PFSK-1 (cell line): ENCODE measurements around the gene CR1.

ENCODE experiments used
- POLR2AphosphoS5 ChIP-seq: IDR thresholded peaks from 2 replicates; pipeline ENCODE4 v1.6.1; 2012; ENCODE audit warnings: low read depth, mild to moderate bottlenecking, control low read depth, low read length, moderate library complexity
- TAF1 ChIP-seq: IDR thresholded peaks from 2 replicates; pipeline ENCODE4 v1.6.1; 2012; ENCODE audit warnings: low read length, control low read depth, borderline replicate concordance; ENCODE audit not compliant: insufficient read depth
- TF ChIP-seq, protein P1 (sequence below), 2 experiments: IDR thresholded peaks; 2 replicates each; pipeline versions ENCODE4 v1.6.1 to v1.8.0; 2011 to 2012; ENCODE audit warnings: low read depth in 2 of 2, low read length in 2 of 2, control low read depth in 1 of 2, inconsistent platforms in 1 of 2, mild to moderate bottlenecking in 1 of 2, moderate library complexity in 1 of 2; ENCODE audit not compliant: insufficient read depth in 1 of 2

DNA sequence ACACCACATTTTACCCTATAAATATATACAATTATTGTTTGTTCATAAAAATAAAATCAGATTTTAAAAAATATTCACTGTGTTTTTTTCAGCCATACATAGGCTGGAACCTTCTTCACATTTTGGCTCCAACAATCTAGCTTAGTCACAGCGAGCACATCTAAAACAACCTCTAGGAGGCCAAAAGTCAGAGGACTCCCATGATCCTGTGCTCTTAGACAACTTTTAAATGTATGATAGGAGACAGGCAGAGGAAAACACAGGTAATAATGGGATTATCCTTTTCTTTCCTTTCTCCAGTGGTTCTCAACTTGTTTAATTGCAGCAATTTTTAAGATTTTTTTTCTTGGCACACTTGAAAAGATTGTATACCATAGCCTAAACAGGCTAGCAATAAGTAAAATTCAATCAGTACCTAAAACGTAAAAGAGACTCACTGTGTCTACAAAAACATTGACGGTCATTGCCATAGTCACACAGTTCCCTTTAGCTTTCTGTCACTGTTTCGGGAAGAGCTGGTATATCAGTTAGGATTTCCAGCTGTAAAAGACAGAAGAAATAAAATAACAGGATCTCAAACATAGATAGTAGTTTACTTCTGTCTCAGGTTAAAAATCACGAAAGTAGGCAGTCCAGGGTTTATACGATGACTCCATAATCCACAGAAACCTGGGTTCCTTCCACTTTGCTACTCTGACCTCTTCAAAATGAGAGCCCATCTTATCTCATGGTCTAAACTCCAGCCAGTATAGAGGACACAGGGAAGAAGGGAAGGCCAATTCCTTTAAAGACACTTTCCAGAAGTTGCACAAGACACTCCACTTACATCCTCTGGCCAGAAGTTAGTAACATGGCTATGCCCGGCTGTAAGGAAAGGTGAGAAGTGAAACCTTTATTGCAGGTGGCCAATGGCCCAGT lies 109.7 kb downstream of the CR1 start:
- no peak for TF ChIP-seq TAF1
- TF ChIP-seq POLR2AphosphoS5: no peak
- TF ChIP-seq, protein P1, sequence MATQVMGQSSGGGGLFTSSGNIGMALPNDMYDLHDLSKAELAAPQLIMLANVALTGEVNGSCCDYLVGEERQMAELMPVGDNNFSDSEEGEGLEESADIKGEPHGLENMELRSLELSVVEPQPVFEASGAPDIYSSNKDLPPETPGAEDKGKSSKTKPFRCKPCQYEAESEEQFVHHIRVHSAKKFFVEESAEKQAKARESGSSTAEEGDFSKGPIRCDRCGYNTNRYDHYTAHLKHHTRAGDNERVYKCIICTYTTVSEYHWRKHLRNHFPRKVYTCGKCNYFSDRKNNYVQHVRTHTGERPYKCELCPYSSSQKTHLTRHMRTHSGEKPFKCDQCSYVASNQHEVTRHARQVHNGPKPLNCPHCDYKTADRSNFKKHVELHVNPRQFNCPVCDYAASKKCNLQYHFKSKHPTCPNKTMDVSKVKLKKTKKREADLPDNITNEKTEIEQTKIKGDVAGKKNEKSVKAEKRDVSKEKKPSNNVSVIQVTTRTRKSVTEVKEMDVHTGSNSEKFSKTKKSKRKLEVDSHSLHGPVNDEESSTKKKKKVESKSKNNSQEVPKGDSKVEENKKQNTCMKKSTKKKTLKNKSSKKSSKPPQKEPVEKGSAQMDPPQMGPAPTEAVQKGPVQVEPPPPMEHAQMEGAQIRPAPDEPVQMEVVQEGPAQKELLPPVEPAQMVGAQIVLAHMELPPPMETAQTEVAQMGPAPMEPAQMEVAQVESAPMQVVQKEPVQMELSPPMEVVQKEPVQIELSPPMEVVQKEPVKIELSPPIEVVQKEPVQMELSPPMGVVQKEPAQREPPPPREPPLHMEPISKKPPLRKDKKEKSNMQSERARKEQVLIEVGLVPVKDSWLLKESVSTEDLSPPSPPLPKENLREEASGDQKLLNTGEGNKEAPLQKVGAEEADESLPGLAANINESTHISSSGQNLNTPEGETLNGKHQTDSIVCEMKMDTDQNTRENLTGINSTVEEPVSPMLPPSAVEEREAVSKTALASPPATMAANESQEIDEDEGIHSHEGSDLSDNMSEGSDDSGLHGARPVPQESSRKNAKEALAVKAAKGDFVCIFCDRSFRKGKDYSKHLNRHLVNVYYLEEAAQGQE (IDR thresholded peaks at IDR 0.05; ENCODE audit: insufficient read depth in 1 of 2, low read depth in 2 of 2, low read length in 2 of 2): no peak
